Panc1 (cell line): ENCODE measurements around the gene PRTFDC1. TPM values are rescaled to one million over a fixed set of nuclear protein-coding genes. Genes with fewer than 3 reads are reported as not detected.

Source experiments
- ATAC-seq: fragments of 200-7000 bp; cut with Tn5 transposase; 2 replicates; pipeline ENCODE4 v1.9.1; 2020; ENCODE audit warnings: mild to moderate bottlenecking, moderate library complexity
- BruUV-seq: library from RNA; stranded (reverse); fragments of 400-500 nt; replicated peaks from 2 replicates; lab custom pipeline; 2021; lab: Mats Ljungman, UMichigan
- CTCF ChIA-PET: fragments of 300-600 bp; sonication (Branson Sonifier 250); formaldehyde crosslinking; loops from one replicate; lab custom pipeline; 2022; ENCODE audit warnings: antibody characterized with exemption; lab: Charles Lee
- POLR2A ChIA-PET: fragments of 300-600 bp; sonication (Branson Sonifier 250); formaldehyde crosslinking; loops from one replicate; lab custom pipeline; 2022; ENCODE audit warnings: antibody characterized with exemption; lab: Charles Lee
- DNase-seq: peaks from one replicate; pipeline ENCODE4 v3.0.0-alpha.2; 2010; ENCODE audit warnings: low read depth, low spot score
- H3K27ac ChIP-seq: 2 replicates; pipeline ENCODE4 v1.5.1; 2011; ENCODE audit warnings: mild to moderate bottlenecking, low read length, inconsistent platforms
- H3K27me3 ChIP-seq: fragments of 200-500 bp; sonication (Bioruptor generic); 2 replicates; pipeline ENCODE4 v1.6.0; 2014; ENCODE audit warnings: low read length, inconsistent platforms; ENCODE audit not compliant: control insufficient read depth, insufficient read depth
- H3K36me3 ChIP-seq: fragments of 200-500 bp; sonication (Bioruptor generic); 2 replicates; pipeline ENCODE4 v1.5.1; 2014; ENCODE audit warnings: inconsistent platforms, mild to moderate bottlenecking, low read length, moderate library complexity; ENCODE audit not compliant: control insufficient read depth, insufficient read depth
- H3K4me1 ChIP-seq: 2 replicates; pipeline ENCODE4 v1.5.1; 2011; ENCODE audit warnings: inconsistent platforms, mild to moderate bottlenecking, low read length, moderate library complexity; ENCODE audit not compliant: control insufficient read depth, insufficient read depth
- H3K4me3 ChIP-seq, 2 experiments: 2 replicates each; pipeline ENCODE4 v1.5.1; 2011 to 2012; ENCODE audit warnings: low read depth in 2 of 2, low read length in 2 of 2, mild to moderate bottlenecking in 2 of 2, inconsistent platforms in 1 of 2, moderate library complexity in 1 of 2
- H3K9me3 ChIP-seq: fragments of 200-500 bp; sonication (Bioruptor generic); 2 replicates; pipeline ENCODE4 v1.5.1; 2014; ENCODE audit warnings: low read depth, mild to moderate bottlenecking, inconsistent platforms, low read length, moderate library complexity; ENCODE audit not compliant: control insufficient read depth, insufficient read depth
- POLR2AphosphoS5 ChIP-seq: IDR thresholded peaks from 2 replicates; pipeline ENCODE4 v1.6.1; 2012; ENCODE audit warnings: mild to moderate bottlenecking, low read depth, low read length, moderate library complexity
- SIN3A ChIP-seq: IDR thresholded peaks from 2 replicates; pipeline ENCODE4 v1.6.1; 2012; ENCODE audit warnings: low read depth, mild to moderate bottlenecking, low read length, moderate library complexity, borderline replicate concordance; ENCODE audit not compliant: insufficient read depth
- TCF7L2 ChIP-seq: IDR thresholded peaks from 2 replicates; pipeline ENCODE4 v1.6.1; 2011; ENCODE audit warnings: mild to moderate bottlenecking, low read depth, low read length, inconsistent platforms
- in situ Hi-C: cut with HindIII; loops from 2 replicates; pipeline ENCODE4 v1.10.0; 2016; ENCODE audit warnings: low sequenced_read_pairs, low pct_unique_long_range_greater_than_20kb
- intact Hi-C: fragments of 100-400 bp; cut with micrococcal nuclease; formaldehyde crosslinking; loops from one replicate; pipeline ENCODE4 v1.10.0; 2022; ENCODE audit not compliant: unreplicated experiment
- total RNA-seq: library from RNA; stranded (reverse); gene quantifications from one replicate; pipeline ENCODE4 v1.2.1, GENCODE V29; 2021; ENCODE audit not compliant: unreplicated experiment
- TF ChIP-seq, protein P1 (sequence below), 2 experiments: IDR thresholded peaks; 2 replicates each; pipeline ENCODE4 v1.6.1; 2011 to 2012; ENCODE audit warnings: low read depth in 2 of 2, control low read depth in 1 of 2, low read length in 1 of 2, mild to moderate bottlenecking in 1 of 2, moderate library complexity in 1 of 2; ENCODE audit not compliant: insufficient read depth in 1 of 2
- TF ChIP-seq, protein P2 (sequence below): fragments of 450-650 bp; IDR thresholded peaks from 2 replicates; pipeline ENCODE4 v1.5.1; 2017; ENCODE audit warnings: mild to moderate bottlenecking

Gene PRTFDC1
- total RNA-seq, 1 experiment from 2014 or later = 3.0 TPM

DNA sequence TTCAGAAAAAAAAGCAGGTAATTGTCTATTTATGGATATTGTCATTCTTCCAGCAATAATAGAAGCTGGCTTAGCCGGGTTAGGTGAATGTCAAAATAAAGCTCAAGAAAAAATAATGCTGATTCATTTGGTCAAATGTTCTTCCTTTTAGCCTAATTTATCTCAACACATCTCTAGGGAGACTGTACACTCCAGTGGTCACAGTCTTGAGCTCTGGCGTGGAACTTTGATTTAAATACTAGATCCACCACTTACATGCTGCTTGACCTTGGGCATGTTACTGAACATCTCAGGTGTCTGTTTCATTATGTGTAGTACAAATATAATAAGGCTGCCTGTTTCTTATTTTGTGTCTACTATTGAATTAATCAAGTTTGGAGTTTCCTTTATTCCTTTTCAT lies 22.0 kb downstream of the PRTFDC1 start:
- ATAC-seq (no peak), DNase-seq (no peak)
- H3K27me3 ChIP-seq = no peaks in the 10 kb centered on the region
- TF ChIP-seq, protein P1, sequence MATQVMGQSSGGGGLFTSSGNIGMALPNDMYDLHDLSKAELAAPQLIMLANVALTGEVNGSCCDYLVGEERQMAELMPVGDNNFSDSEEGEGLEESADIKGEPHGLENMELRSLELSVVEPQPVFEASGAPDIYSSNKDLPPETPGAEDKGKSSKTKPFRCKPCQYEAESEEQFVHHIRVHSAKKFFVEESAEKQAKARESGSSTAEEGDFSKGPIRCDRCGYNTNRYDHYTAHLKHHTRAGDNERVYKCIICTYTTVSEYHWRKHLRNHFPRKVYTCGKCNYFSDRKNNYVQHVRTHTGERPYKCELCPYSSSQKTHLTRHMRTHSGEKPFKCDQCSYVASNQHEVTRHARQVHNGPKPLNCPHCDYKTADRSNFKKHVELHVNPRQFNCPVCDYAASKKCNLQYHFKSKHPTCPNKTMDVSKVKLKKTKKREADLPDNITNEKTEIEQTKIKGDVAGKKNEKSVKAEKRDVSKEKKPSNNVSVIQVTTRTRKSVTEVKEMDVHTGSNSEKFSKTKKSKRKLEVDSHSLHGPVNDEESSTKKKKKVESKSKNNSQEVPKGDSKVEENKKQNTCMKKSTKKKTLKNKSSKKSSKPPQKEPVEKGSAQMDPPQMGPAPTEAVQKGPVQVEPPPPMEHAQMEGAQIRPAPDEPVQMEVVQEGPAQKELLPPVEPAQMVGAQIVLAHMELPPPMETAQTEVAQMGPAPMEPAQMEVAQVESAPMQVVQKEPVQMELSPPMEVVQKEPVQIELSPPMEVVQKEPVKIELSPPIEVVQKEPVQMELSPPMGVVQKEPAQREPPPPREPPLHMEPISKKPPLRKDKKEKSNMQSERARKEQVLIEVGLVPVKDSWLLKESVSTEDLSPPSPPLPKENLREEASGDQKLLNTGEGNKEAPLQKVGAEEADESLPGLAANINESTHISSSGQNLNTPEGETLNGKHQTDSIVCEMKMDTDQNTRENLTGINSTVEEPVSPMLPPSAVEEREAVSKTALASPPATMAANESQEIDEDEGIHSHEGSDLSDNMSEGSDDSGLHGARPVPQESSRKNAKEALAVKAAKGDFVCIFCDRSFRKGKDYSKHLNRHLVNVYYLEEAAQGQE (IDR thresholded peaks at IDR 0.05; ENCODE audit: insufficient read depth in 1 of 2, low read depth in 2 of 2, low read length in 1 of 2) = no peak
- TF ChIP-seq, protein P2, sequence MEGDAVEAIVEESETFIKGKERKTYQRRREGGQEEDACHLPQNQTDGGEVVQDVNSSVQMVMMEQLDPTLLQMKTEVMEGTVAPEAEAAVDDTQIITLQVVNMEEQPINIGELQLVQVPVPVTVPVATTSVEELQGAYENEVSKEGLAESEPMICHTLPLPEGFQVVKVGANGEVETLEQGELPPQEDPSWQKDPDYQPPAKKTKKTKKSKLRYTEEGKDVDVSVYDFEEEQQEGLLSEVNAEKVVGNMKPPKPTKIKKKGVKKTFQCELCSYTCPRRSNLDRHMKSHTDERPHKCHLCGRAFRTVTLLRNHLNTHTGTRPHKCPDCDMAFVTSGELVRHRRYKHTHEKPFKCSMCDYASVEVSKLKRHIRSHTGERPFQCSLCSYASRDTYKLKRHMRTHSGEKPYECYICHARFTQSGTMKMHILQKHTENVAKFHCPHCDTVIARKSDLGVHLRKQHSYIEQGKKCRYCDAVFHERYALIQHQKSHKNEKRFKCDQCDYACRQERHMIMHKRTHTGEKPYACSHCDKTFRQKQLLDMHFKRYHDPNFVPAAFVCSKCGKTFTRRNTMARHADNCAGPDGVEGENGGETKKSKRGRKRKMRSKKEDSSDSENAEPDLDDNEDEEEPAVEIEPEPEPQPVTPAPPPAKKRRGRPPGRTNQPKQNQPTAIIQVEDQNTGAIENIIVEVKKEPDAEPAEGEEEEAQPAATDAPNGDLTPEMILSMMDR = no peak
- TF ChIP-seq SIN3A (no peak), TCF7L2 (no peak), POLR2AphosphoS5 (no peak)
- CTCF ChIA-PET = interaction anchor here (0.6 kb wide), 2 partner anchors 9 to 163 kb away, joined by 3 to 4 read pairs; no protein-coding TSS in a partner anchor
- no peak overlapping the region for H3K4me3 ChIP-seq
- H3K4me1 ChIP-seq = no peaks in the 10 kb centered on the region
- no TSS peak for BruUV-seq
- H3K36me3 ChIP-seq = no peaks in the 10 kb centered on the region; the same call in 1 of the 2 replicates
- in situ Hi-C loops (no loop called here), intact Hi-C loops (no loop called here)
- H3K9me3 ChIP-seq = no peaks in the 10 kb centered on the region
- H3K27ac ChIP-seq = no peak overlapping the region
- POLR2A ChIA-PET = no interaction called here

DNA sequence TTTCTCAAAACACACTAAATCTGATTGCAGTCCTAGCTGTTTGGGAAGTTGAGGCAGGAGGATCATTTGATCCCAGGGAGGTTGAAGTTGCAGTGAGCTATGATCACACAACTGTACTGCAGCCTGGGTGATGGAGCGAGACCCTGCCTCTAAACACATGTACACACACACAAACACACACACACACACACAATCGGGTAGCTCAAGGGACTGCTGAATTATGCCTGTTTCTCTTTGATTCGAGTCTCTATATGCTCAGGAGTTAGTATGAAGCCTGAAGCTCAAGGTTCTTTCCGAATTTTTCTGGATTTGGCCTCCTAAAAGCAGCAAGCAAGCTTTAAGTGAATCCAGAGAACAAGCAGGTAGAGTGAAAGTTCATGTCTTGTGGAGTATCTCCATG lies 22.5 kb downstream of the PRTFDC1 start:
- ChIA-PET CTCF (interaction anchor here (0.6 kb wide), 1 partner anchor 163 kb away, joined by 3 read pairs; no protein-coding TSS in a partner anchor), POLR2A (no interaction called here)
- no peaks in the 10 kb centered on the region for H3K4me1 ChIP-seq
- TF ChIP-seq, protein P1 (IDR thresholded peaks at IDR 0.05; ENCODE audit: insufficient read depth in 1 of 2, low read depth in 2 of 2, low read length in 1 of 2) = no peak
- TF ChIP-seq TCF7L2 (no peak), POLR2AphosphoS5 (no peak), SIN3A (no peak)
- TF ChIP-seq, protein P2 = no peak
- in situ Hi-C loops (no loop called here), intact Hi-C loops (no loop called here)
- no peak overlapping the region for H3K27ac ChIP-seq
- no peaks in the 10 kb centered on the region for H3K36me3 ChIP-seq
- no peaks in the 10 kb centered on the region for H3K9me3 ChIP-seq
- H3K27me3 ChIP-seq = no peaks in the 10 kb centered on the region
- DNase-seq (no peak), ATAC-seq (no peak)
- BruUV-seq = no TSS peak
- H3K4me3 ChIP-seq = no peak overlapping the region
